IMR-90 (cell line): ENCODE results near the gene PFKFB2. TPM values are rescaled to one million over a fixed set of nuclear protein-coding genes. Genes with fewer than 3 reads are reported as not detected.

Experiments used
- polyA plus RNA-seq, 3 experiments: library from polyadenylated mRNA; depleted of rRNA; stranded (reverse); fragments of >200 nt; gene quantifications; 2 replicates each; pipeline ENCODE4 v1.2.3, GENCODE V29; 2012; ENCODE audit warnings: low replicate concordance in 1 of 3
- total RNA-seq: library from RNA; depleted of rRNA; stranded (reverse); fragments of >200 nt; gene quantifications from 2 replicates; pipeline ENCODE4 v1.2.3, GENCODE V29; 2012; rRNA removed

PFKFB2 gene
- total and polyA plus RNA-seq, 2 of the 4 experiments (the other 2 are of a cell fraction) = 0.62 to 1.3 TPM

Other genes with a start within 250 kb of the PFKFB2 start
- gene IL20, start 187.7 kb upstream of the PFKFB2 start, total RNA-seq = not detected in 2 replicates
- gene IL20, start 187.7 kb upstream of the PFKFB2 start, polyA plus RNA-seq (2012; rRNA removed) = not detected in 2 replicates
- gene IL24, start 155.8 kb upstream of the PFKFB2 start, total RNA-seq = under 0.01 and 0.18 TPM in 2 replicates
- 0.12 and 0.22 TPM in 2 replicates for gene IL24, start 155.8 kb upstream of the PFKFB2 start, polyA plus RNA-seq (2012; rRNA removed)
- not detected in 2 replicates for gene FCMR, start 131.3 kb upstream of the PFKFB2 start, total RNA-seq
- gene FCMR, start 131.3 kb upstream of the PFKFB2 start, polyA plus RNA-seq (2012; rRNA removed) = 0.09 and 0.29 TPM in 2 replicates
- gene PIGR, start 106.8 kb upstream of the PFKFB2 start, total RNA-seq = not detected in 2 replicates
- not detected in 2 replicates for gene PIGR, start 106.8 kb upstream of the PFKFB2 start, polyA plus RNA-seq (2012; rRNA removed)
- not detected in 2 replicates for gene FCAMR, start 82.8 kb upstream of the PFKFB2 start, total RNA-seq
- not detected in 2 replicates for gene FCAMR, start 82.8 kb upstream of the PFKFB2 start, polyA plus RNA-seq (2012; rRNA removed)
- gene C1orf116, start 20.5 kb upstream of the PFKFB2 start, total RNA-seq = under 0.01 TPM in 1 of 2 replicates, not detected in the other
- 0.03 TPM in 1 of 2 replicates, not detected in the other for gene C1orf116, start 20.5 kb upstream of the PFKFB2 start, polyA plus RNA-seq (2012; rRNA removed)
- gene YOD1, start 2.1 kb upstream of the PFKFB2 start, total RNA-seq = 5.4 and 10.3 TPM in 2 replicates
- 1.6 and 1.8 TPM in 2 replicates for gene YOD1, start 2.1 kb upstream of the PFKFB2 start, polyA plus RNA-seq (2012; rRNA removed)
- gene C4BPB, start 35.6 kb downstream of the PFKFB2 start, total RNA-seq = not detected in 2 replicates
- gene C4BPB, start 35.6 kb downstream of the PFKFB2 start, polyA plus RNA-seq (2012; rRNA removed) = not detected in 2 replicates
- not detected in 2 replicates for gene C4BPA, start 51.0 kb downstream of the PFKFB2 start, total RNA-seq
- gene C4BPA, start 51.0 kb downstream of the PFKFB2 start, polyA plus RNA-seq (2012; rRNA removed) = not detected in 2 replicates